Fibroblast of lung (primary cell): ENCODE results near the gene FAM184B. TPM values are rescaled to one million over a fixed set of nuclear protein-coding genes. Genes with fewer than 3 reads are reported as not detected.

Source experiments
- DNase-seq, 2 donors: peaks; one replicate each; pipeline versions ENCODE4 v3.0.0 to v3.0.0-alpha.2; 2010; ENCODE audit warnings: low read depth in 2 of 2
- H2AFZ ChIP-seq: 2 replicates; pipeline ENCODE4 v1.5.1; 2012; ENCODE audit warnings: low read length, control low read depth, inconsistent platforms
- H3K27ac ChIP-seq: 2 replicates; pipeline ENCODE4 v1.5.1; 2011; ENCODE audit warnings: low read length, control low read depth; ENCODE audit not compliant: insufficient read depth
- H3K27me3 ChIP-seq: 2 replicates; pipeline ENCODE4 v1.5.1; 2011; ENCODE audit warnings: mild to moderate bottlenecking, low read length; ENCODE audit not compliant: control insufficient read depth, insufficient read depth
- H3K36me3 ChIP-seq: 2 replicates; pipeline ENCODE4 v1.5.1; 2011; ENCODE audit warnings: low read length; ENCODE audit not compliant: control insufficient read depth, insufficient read depth
- H3K4me1 ChIP-seq: 2 replicates; pipeline ENCODE4 v1.5.1; 2011; ENCODE audit warnings: low read length; ENCODE audit not compliant: control insufficient read depth, insufficient read depth; ENCODE audit errors: extremely low read depth
- H3K4me2 ChIP-seq: 2 replicates; pipeline ENCODE4 v1.5.1; 2011; ENCODE audit warnings: low read length, control low read depth; ENCODE audit not compliant: insufficient read depth; ENCODE audit errors: extremely low read depth
- H3K4me3 ChIP-seq, 4 experiments: fragments of 200-600 bp in 1 of 4; sonication (generic) in 1 of 4; replicated peaks in 1 of 4; 2 replicates each; pipeline ENCODE4 v1.5.1; 2011 to 2016; ENCODE audit warnings: low read length in 4 of 4, low read depth in 3 of 4, mild to moderate bottlenecking in 3 of 4, control low read depth in 2 of 4, inconsistent platforms in 1 of 4, mixed read lengths in 1 of 4; ENCODE audit not compliant: insufficient read depth in 1 of 4; ENCODE audit errors: control extremely low read depth in 1 of 4
- H3K79me2 ChIP-seq: 2 replicates; pipeline ENCODE4 v1.5.1; 2012; ENCODE audit warnings: mild to moderate bottlenecking, low read length, inconsistent platforms; ENCODE audit not compliant: control insufficient read depth, insufficient read depth
- H3K9ac ChIP-seq: 2 replicates; pipeline ENCODE4 v1.5.1; 2011; ENCODE audit warnings: mild to moderate bottlenecking, low read length, control low read depth; ENCODE audit not compliant: insufficient read depth
- H3K9me3 ChIP-seq: 2 replicates; pipeline ENCODE4 v1.5.1; 2012; ENCODE audit warnings: low read depth, low read length; ENCODE audit not compliant: control insufficient read depth, insufficient read depth
- H4K20me1 ChIP-seq: 2 replicates; pipeline ENCODE4 v1.5.1; 2011; ENCODE audit warnings: low read length; ENCODE audit not compliant: control insufficient read depth, insufficient read depth; ENCODE audit errors: extremely low read depth
- CTCF ChIP-seq, 2 donors: IDR thresholded peaks in 1 of 2; conservative IDR thresholded peaks in 1 of 2; 1 replicate in 1 of 2; 2 replicates in 1 of 2; pipeline ENCODE4 v1.5.1; 2011 to 2012; ENCODE audit warnings: low read length in 2 of 2, control low read depth in 1 of 2, inconsistent platforms in 1 of 2, low read depth in 1 of 2, mild to moderate bottlenecking in 1 of 2
- EZH2 ChIP-seq: IDR thresholded peaks from 2 replicates; pipeline ENCODE4 v1.5.1; 2012; ENCODE audit warnings: low read length, control low read depth, mild to moderate bottlenecking; ENCODE audit errors: missing control alignments
- polyA plus RNA-seq, 2 donors: library from polyadenylated mRNA; depleted of rRNA in 1 of 2; stranded (reverse) in 1 of 2; unstranded in 1 of 2; fragments of >200 nt; gene quantifications; 2 replicates each; pipeline ENCODE4 v1.2.1, GENCODE V29; 2011 to 2012; ENCODE audit warnings: missing spikeins in 1 of 2
- total RNA-seq: library from RNA; depleted of rRNA; stranded (reverse); fragments of >200 nt; gene quantifications from 2 replicates; pipeline ENCODE4 v1.2.1, GENCODE V29; 2014

The FAM184B gene
- total and polyA plus RNA-seq, 2 donors (not counting 1 experiment from before 2014, with no cell fraction given) = not detected

- no peak for DNase-seq
- Histone ChIP-seq H3K9ac (no peak overlapping the region), H3K27me3 (no peaks in the 10 kb centered on the region), H2AFZ (no peak overlapping the region), H3K4me1 (no peaks in the 10 kb centered on the region), H3K4me3 (no peak overlapping the region), H4K20me1 (no peaks in the 10 kb centered on the region), H3K9me3 (no peaks in the 10 kb centered on the region), H3K79me2 (no peaks in the 10 kb centered on the region), H3K4me2 (no peak overlapping the region), H3K36me3 (peaks cover 7% of the 10 kb centered on the region), H3K27ac (no peak overlapping the region)
- no peak for TF ChIP-seq EZH2
- no peak for TF ChIP-seq CTCF (conservative IDR thresholded peaks at IDR 0.05 in 1 of 2, IDR thresholded peaks at IDR 0.05 in 1 of 2; ENCODE audit: low read depth in 1 of 2, low read length in 2 of 2)
Measured at GRCh38 chr4:17589355-17589754, 192.1 kb downstream of the FAM184B start.

- Histone ChIP-seq H3K4me1 (no peaks in the 10 kb centered on the region), H3K9ac (no peak overlapping the region), H3K79me2 (no peaks in the 10 kb centered on the region), H4K20me1 (no peaks in the 10 kb centered on the region), H3K9me3 (no peaks in the 10 kb centered on the region), H2AFZ (no peak overlapping the region), H3K27ac (no peak overlapping the region), H3K36me3 (peaks cover 9% of the 10 kb centered on the region), H3K4me2 (no peak overlapping the region), H3K27me3 (no peaks in the 10 kb centered on the region), H3K4me3 (no peak overlapping the region)
- TF ChIP-seq EZH2 (no peak), CTCF (conservative IDR thresholded peaks at IDR 0.05 in 1 of 2, IDR thresholded peaks at IDR 0.05 in 1 of 2; ENCODE audit: low read depth in 1 of 2, low read length in 2 of 2) (no peak)
- DNase-seq = no peak
Measured at GRCh38 chr4:17587094-17587822, 194.2 kb downstream of the FAM184B start.

- H3K36me3 ChIP-seq = peaks cover 8% of the 10 kb centered on the region
- no peak for TF ChIP-seq CTCF (conservative IDR thresholded peaks at IDR 0.05 in 1 of 2, IDR thresholded peaks at IDR 0.05 in 1 of 2; ENCODE audit: low read depth in 1 of 2, low read length in 2 of 2)
- TF ChIP-seq EZH2 = no peak
- H3K79me2 ChIP-seq = no peaks in the 10 kb centered on the region
- H2AFZ ChIP-seq = no peak overlapping the region
- no peak overlapping the region for H3K4me3 ChIP-seq
- no peaks in the 10 kb centered on the region for H3K27me3 ChIP-seq
- no peaks in the 10 kb centered on the region for H3K9me3 ChIP-seq
- no peaks in the 10 kb centered on the region for H4K20me1 ChIP-seq
- H3K9ac ChIP-seq = no peak overlapping the region
- H3K4me1 ChIP-seq = no peaks in the 10 kb centered on the region
- no peak overlapping the region for H3K27ac ChIP-seq
- H3K4me2 ChIP-seq = no peak overlapping the region
- DNase-seq = no peak
Measured at GRCh38 chr4:17584521-17585213, 196.8 kb downstream of the FAM184B start.
